ENCODE data around the gene KRT27. TPM values are rescaled to one million over a fixed set of nuclear protein-coding genes. Genes with fewer than 3 reads are reported as not detected.

KRT27 gene
- total RNA-seq, 1 donor from 2014 or later = not detected

GRCh38 chr17:40809721-40810421, 27.5 kb upstream of the KRT27 start:
- peak; percentile 7 for DNase-seq (ENCODE audit: low read depth, low spot score)

- no peak for DNase-seq (ENCODE audit: low read depth, low spot score)
Observed at GRCh38 chr17:40806131-40806530, 23.8 kb upstream of the KRT27 start.

- DNase-seq (ENCODE audit: low read depth, low spot score) = peak; percentile 22
Observed at GRCh38 chr17:40803617-40804082, 21.3 kb upstream of the KRT27 start.

GRCh38 chr17:40801157-40801556, 18.8 kb upstream of the KRT27 start:
- no peak for DNase-seq (ENCODE audit: low read depth, low spot score)

GRCh38 chr17:40800381-40800780, 18.0 kb upstream of the KRT27 start:
- no peak for DNase-seq (ENCODE audit: low read depth, low spot score)

- no peak for DNase-seq (ENCODE audit: low read depth, low spot score)
Observed at GRCh38 chr17:40799859-40800258, 17.5 kb upstream of the KRT27 start, which contains the start of gene KRT28. Gene KRT28 (minus strand): TSS chr17:40799959. CDS start chr17:40799893, 66 bp downstream.

- DNase-seq (ENCODE audit: low read depth, low spot score) = no peak
Observed at GRCh38 chr17:40796846-40797245, 14.5 kb upstream of the KRT27 start.

- no peak for DNase-seq (ENCODE audit: low read depth, low spot score)
Observed at GRCh38 chr17:40795019-40795667, 12.8 kb upstream of the KRT27 start.

- DNase-seq (ENCODE audit: low read depth, low spot score) = no peak
Observed at GRCh38 chr17:40794466-40794865, 12.1 kb upstream of the KRT27 start.

- DNase-seq (ENCODE audit: low read depth, low spot score) = no peak
Observed at GRCh38 chr17:40793832-40794231, 11.5 kb upstream of the KRT27 start.

GRCh38 chr17:40791787-40792436, 9.6 kb upstream of the KRT27 start:
- DNase-seq (ENCODE audit: low read depth, low spot score) = no peak

GRCh38 chr17:40791111-40791510, 8.8 kb upstream of the KRT27 start:
- no peak for DNase-seq (ENCODE audit: low read depth, low spot score)

GRCh38 chr17:40779181-40779909, 3.0 kb downstream of the KRT27 start:
- DNase-seq (ENCODE audit: low read depth, low spot score) = no peak

GRCh38 chr17:40778461-40778860, 3.9 kb downstream of the KRT27 start:
- DNase-seq (ENCODE audit: low read depth, low spot score) = no peak

- no peak for DNase-seq (ENCODE audit: low read depth, low spot score)
Observed at GRCh38 chr17:40777971-40778370, 4.4 kb downstream of the KRT27 start.

- no peak for DNase-seq (ENCODE audit: low read depth, low spot score)
Observed at GRCh38 chr17:40777459-40777858, 4.9 kb downstream of the KRT27 start.

- no peak for DNase-seq (ENCODE audit: low read depth, low spot score)
Observed at GRCh38 chr17:40775945-40776344, 6.4 kb downstream of the KRT27 start.

GRCh38 chr17:40772101-40772500, 10.2 kb downstream of the KRT27 start, which contains the start of gene KRT26:
Gene KRT26 (minus strand): TSS chr17:40772201. CDS start chr17:40772113, 88 bp downstream.
- DNase-seq (ENCODE audit: low read depth, low spot score) = no peak

GRCh38 chr17:40765657-40766056, 16.7 kb downstream of the KRT27 start:
- no peak for DNase-seq (ENCODE audit: low read depth, low spot score)

- DNase-seq (ENCODE audit: low read depth, low spot score) = no peak
Observed at GRCh38 chr17:40763752-40764151, 18.6 kb downstream of the KRT27 start.

All from pulmonary artery endothelial cell (primary cell).